ENCODE data around the gene CRTAC1.

CRTAC1 gene

GRCh38 chr10:97892506-97892905, 137.9 kb downstream of the CRTAC1 start:
- no peak for DNase-seq

- no peak for DNase-seq
Measured at GRCh38 chr10:97891497-97892167, 138.8 kb downstream of the CRTAC1 start.

GRCh38 chr10:97889461-97890265, 140.8 kb downstream of the CRTAC1 start:
- DNase-seq: no peak

GRCh38 chr10:97888641-97889262, 141.7 kb downstream of the CRTAC1 start:
- DNase-seq: peak; percentile 7

GRCh38 chr10:97888134-97888533, 142.3 kb downstream of the CRTAC1 start:
- DNase-seq: no peak

- DNase-seq: no peak
Measured at GRCh38 chr10:97887399-97887798, 143.0 kb downstream of the CRTAC1 start.

- no peak for DNase-seq
Measured at GRCh38 chr10:97886286-97886685, 144.1 kb downstream of the CRTAC1 start.

- no peak for DNase-seq
Measured at GRCh38 chr10:97883092-97883485, 147.3 kb downstream of the CRTAC1 start.

GRCh38 chr10:97882142-97883091, 148.0 kb downstream of the CRTAC1 start:
- DNase-seq: no peak

- DNase-seq: no peak
Measured at GRCh38 chr10:97880109-97880508, 150.3 kb downstream of the CRTAC1 start.

GRCh38 chr10:97879241-97879640, 151.2 kb downstream of the CRTAC1 start:
- DNase-seq: no peak

GRCh38 chr10:97876402-97876801, 154.0 kb downstream of the CRTAC1 start:
- no peak for DNase-seq

GRCh38 chr10:97875391-97875790, 155.0 kb downstream of the CRTAC1 start:
- no peak for DNase-seq

GRCh38 chr10:97874332-97874731, 156.1 kb downstream of the CRTAC1 start:
- no peak for DNase-seq

GRCh38 chr10:97873569-97873968, 156.9 kb downstream of the CRTAC1 start:
- DNase-seq: no peak

GRCh38 chr10:97870990-97871389, 159.4 kb downstream of the CRTAC1 start:
- no peak for DNase-seq

- DNase-seq: peak; percentile 59
Measured at GRCh38 chr10:97869091-97870042, 161.1 kb downstream of the CRTAC1 start.

- no peak for DNase-seq
Measured at GRCh38 chr10:97868134-97868685, 162.2 kb downstream of the CRTAC1 start.

GRCh38 chr10:97867220-97867800, 163.1 kb downstream of the CRTAC1 start:
- no peak for DNase-seq

- DNase-seq: no peak
Measured at GRCh38 chr10:97866524-97867219, 163.7 kb downstream of the CRTAC1 start.
